Lung (tissue), 12 donors: ENCODE data around the gene TMTC4. TPM values are rescaled to one million over a fixed set of nuclear protein-coding genes. Genes with fewer than 3 reads are reported as not detected.

Source experiments
- ATAC-seq: fragments of 200-7000 bp; cut with Tn5 transposase; one replicate; pipeline ENCODE4 v1.9.1; 2020; ENCODE audit warnings: moderate number of reproducible peaks; ENCODE audit not compliant: insufficient read depth, low FRiP score
- DNase-seq, 3 donors: peaks; one replicate each; pipeline ENCODE4 v3.0.0-alpha.2; 2013 to 2017
- H3K27ac ChIP-seq, 2 donors: one replicate each; pipeline ENCODE4 v1.5.1; 2013; ENCODE audit warnings: mild to moderate bottlenecking in 2 of 2, moderate library complexity in 2 of 2, control low read depth in 1 of 2, inconsistent platforms in 1 of 2, low read depth in 1 of 2, low read length in 1 of 2
- H3K27me3 ChIP-seq, 3 donors: one replicate each; pipeline ENCODE4 v1.5.1; 2013; ENCODE audit warnings: low read length in 2 of 3; ENCODE audit not compliant: control insufficient read depth in 3 of 3, insufficient read depth in 3 of 3
- H3K36me3 ChIP-seq, 4 donors: one replicate each; pipeline ENCODE4 v1.5.1; 2013; ENCODE audit warnings: low read length in 4 of 4, mild to moderate bottlenecking in 1 of 4, moderate library complexity in 1 of 4; ENCODE audit not compliant: control insufficient read depth in 4 of 4, insufficient read depth in 4 of 4
- H3K4me1 ChIP-seq, 5 donors: one replicate each; pipeline ENCODE4 v1.5.1; 2013; ENCODE audit warnings: low read length in 5 of 5, mild to moderate bottlenecking in 2 of 5, moderate library complexity in 1 of 5; ENCODE audit not compliant: control insufficient read depth in 5 of 5, insufficient read depth in 5 of 5
- H3K4me3 ChIP-seq: one replicate; pipeline ENCODE4 v1.5.1; 2013; ENCODE audit warnings: mild to moderate bottlenecking, control low read depth, moderate library complexity
- H3K9ac ChIP-seq, 2 donors: one replicate each; pipeline ENCODE4 v1.5.1; 2013; ENCODE audit warnings: low read length in 2 of 2, control low read depth in 1 of 2; ENCODE audit not compliant: insufficient read depth in 1 of 2
- H3K9me3 ChIP-seq, 4 donors: one replicate each; pipeline ENCODE4 v1.5.1; 2013; ENCODE audit warnings: low read length in 3 of 4, mild to moderate bottlenecking in 1 of 4, moderate library complexity in 1 of 4; ENCODE audit not compliant: control insufficient read depth in 4 of 4, insufficient read depth in 3 of 4
- CTCF ChIP-seq: IDR thresholded peaks from 2 replicates; pipeline ENCODE4 v1.5.1; 2012; ENCODE audit warnings: mild to moderate bottlenecking; ENCODE audit errors: control extremely low read depth, extremely low read depth
- WGBS, 2 donors: extraction: QIAGEN DNeasy Blood & Tissue Kit; methylation state at CpG; one replicate each; pipeline ENCODE4 v1.1.7; 2013; 5-methylcytosine and 5-hydroxymethylcytosine counted together
- polyA plus RNA-seq, 2 donors: library from polyadenylated mRNA; stranded (reverse); fragments of 200-250 nt; gene quantifications; one replicate each; pipeline ENCODE4 v1.2.1, GENCODE V29; 2013
- total RNA-seq, 2 donors: library from RNA; depleted of rRNA in 1 of 2; stranded (reverse); fragments of >200 nt in 1 of 2; gene quantifications; one replicate each; pipeline ENCODE4 v1.2.1, GENCODE V29; 2014 to 2021
- donor health status: control.
- donor health status: control.
- donor health status: Bipolar disorder and iron deficiency.
- donor health status: healthy.
- donor health status: DM: yes; HTN: yes; CAD: no.

TMTC4 gene
- total and polyA plus RNA-seq, 4 donors: 5.0 to 27.1 (median 11.7) TPM

- H3K27me3 ChIP-seq: no peaks in the 10 kb centered on the region
- TF ChIP-seq CTCF: no peak
- DNase-seq: no peak
- peaks cover 0 to 3% (median 1%) of the 10 kb centered on the region in 4 donors for H3K9me3 ChIP-seq
- no peak overlapping the region for H3K9ac ChIP-seq
- peaks cover 0 to 8% (median 3%) of the 10 kb centered on the region in 5 donors for H3K4me1 ChIP-seq
- no peak overlapping the region for H3K4me3 ChIP-seq
- H3K36me3 ChIP-seq: no peaks in the 10 kb centered on the region
- H3K27ac ChIP-seq: no peak overlapping the region
- no peak for ATAC-seq
- WGBS, 2 donors: 91% methylated on average over 4 of the region's 4 CpGs
These were observed 77.3 kb downstream of the TMTC4 start for GRCh38 chr13:100597253-100597652.

GRCh38 chr13:100596516-100596915, 78.1 kb downstream of the TMTC4 start:
- Histone ChIP-seq H3K36me3 (no peaks in the 10 kb centered on the region), H3K4me1 (peaks cover 0 to 3% (median 0%) of the 10 kb centered on the region in 5 donors), H3K9me3 (peaks cover 0 to 3% (median 1%) of the 10 kb centered on the region in 4 donors), H3K4me3 (no peak overlapping the region), H3K9ac (no peak overlapping the region), H3K27me3 (no peaks in the 10 kb centered on the region), H3K27ac (no peak overlapping the region)
- ATAC-seq (no peak), DNase-seq (no peak)
- TF ChIP-seq CTCF: no peak
- WGBS, 2 donors: 93% methylated on average over 2 of the region's 2 CpGs

GRCh38 chr13:100594731-100595130, 79.9 kb downstream of the TMTC4 start:
- Histone ChIP-seq H3K4me1 (no peaks in the 10 kb centered on the region), H3K27ac (no peak overlapping the region), H3K36me3 (no peaks in the 10 kb centered on the region), H3K9ac (no peak overlapping the region), H3K9me3 (peaks cover 0 to 3% (median 1%) of the 10 kb centered on the region in 4 donors), H3K27me3 (no peaks in the 10 kb centered on the region), H3K4me3 (no peak overlapping the region)
- ATAC-seq (no peak), DNase-seq (no peak)
- 77 to 79% methylated on average over 4 of the region's 4 CpGs for WGBS, 2 donors
- TF ChIP-seq CTCF: no peak

- no peak overlapping the region for H3K4me3 ChIP-seq
- no peaks in the 10 kb centered on the region for H3K27me3 ChIP-seq
- no peaks in the 10 kb centered on the region for H3K4me1 ChIP-seq
- peaks cover 0 to 3% (median 1%) of the 10 kb centered on the region in 4 donors for H3K9me3 ChIP-seq
- H3K9ac ChIP-seq: no peak overlapping the region
- ATAC-seq (no peak), DNase-seq (no peak)
- H3K36me3 ChIP-seq: no peaks in the 10 kb centered on the region
- WGBS, 2 donors: 80% methylated on average over 9 of the region's 9 CpGs
- no peak for TF ChIP-seq CTCF
- H3K27ac ChIP-seq: no peak overlapping the region
These were observed 80.3 kb downstream of the TMTC4 start for GRCh38 chr13:100594255-100594654.
